DOHH2 (cell line): ENCODE data around the gene ITGB1BP1.

Experiments
- H3F3A ChIP-seq: fragments of 200-600 bp; sonication (generic), shearing (Covaris generic); 2 replicates; pipeline ENCODE4 v1.6.0; 2016; ENCODE audit warnings: antibody characterized with exemption, mild to moderate bottlenecking; ENCODE audit not compliant: control insufficient read depth, insufficient read depth
- H3K27ac ChIP-seq: fragments of 200-600 bp; sonication (generic); 2 replicates; pipeline ENCODE4 v1.5.1; 2014; ENCODE audit warnings: low read depth, mild to moderate bottlenecking, low read length, moderate library complexity
- H3K27me3 ChIP-seq: fragments of 200-600 bp; sonication (generic); 2 replicates; pipeline ENCODE4 v1.6.1; 2014; ENCODE audit warnings: mild to moderate bottlenecking, low read length, mixed read lengths; ENCODE audit not compliant: control insufficient read depth
- H3K36me3 ChIP-seq: fragments of 200-600 bp; sonication (generic); 2 replicates; pipeline ENCODE4 v1.6.1; 2014; ENCODE audit warnings: mild to moderate bottlenecking, low read length, moderate library complexity, mixed read lengths; ENCODE audit not compliant: control insufficient read depth
- H3K4me1 ChIP-seq: fragments of 200-600 bp; sonication (generic); 2 replicates; pipeline ENCODE4 v1.6.1; 2014; ENCODE audit warnings: mild to moderate bottlenecking, low read length, mixed read lengths; ENCODE audit not compliant: control insufficient read depth
- H3K4me2 ChIP-seq: fragments of 200-600 bp; sonication (generic); 2 replicates; pipeline ENCODE4 v1.6.0; 2014; ENCODE audit warnings: mild to moderate bottlenecking, low read length, moderate library complexity
- H3K4me3 ChIP-seq: fragments of 200-600 bp; sonication (generic); 2 replicates; pipeline ENCODE4 v1.5.1; 2014; ENCODE audit warnings: mild to moderate bottlenecking, low read length, mixed read lengths
- H3K79me2 ChIP-seq: fragments of 200-600 bp; sonication (generic); 2 replicates; pipeline ENCODE4 v1.6.1; 2014; ENCODE audit warnings: mild to moderate bottlenecking, low read length, mixed read lengths; ENCODE audit not compliant: control insufficient read depth
- H3K9me2 ChIP-seq: fragments of 200-600 bp; sonication (generic); replicated peaks from 2 replicates; pipeline ENCODE4 v1.6.1; 2014; ENCODE audit warnings: mild to moderate bottlenecking, low read length, mixed read lengths; ENCODE audit not compliant: control insufficient read depth
- H3K9me3 ChIP-seq: fragments of 200-600 bp; sonication (generic); 2 replicates; pipeline ENCODE4 v1.6.1; 2014; ENCODE audit warnings: antibody characterized with exemption, low read length, mixed read lengths; ENCODE audit not compliant: control insufficient read depth, insufficient read depth
- H4K20me1 ChIP-seq: fragments of 200-600 bp; sonication (generic); 2 replicates; pipeline ENCODE4 v1.6.0; 2014; ENCODE audit warnings: low read depth, mild to moderate bottlenecking, antibody characterized with exemption, low read length, moderate library complexity; ENCODE audit not compliant: control insufficient read depth, insufficient read depth
- EZH2phosphoT487 ChIP-seq: fragments of 200-600 bp; sonication (generic); IDR thresholded peaks from 2 replicates; pipeline ENCODE4 v1.6.1; 2017; ENCODE audit warnings: borderline replicate concordance, mild to moderate bottlenecking, antibody characterized with exemption, low read length, moderate library complexity, mixed read lengths
- TF ChIP-seq, protein P1 (sequence below): fragments of 200-600 bp; sonication (generic); IDR thresholded peaks from one replicate; pipeline ENCODE4 v1.5.1; 2014; ENCODE audit warnings: antibody characterized with exemption, mild to moderate bottlenecking, low read depth, low read length; ENCODE audit not compliant: poor library complexity, severe bottlenecking

The ITGB1BP1 gene

DNA sequence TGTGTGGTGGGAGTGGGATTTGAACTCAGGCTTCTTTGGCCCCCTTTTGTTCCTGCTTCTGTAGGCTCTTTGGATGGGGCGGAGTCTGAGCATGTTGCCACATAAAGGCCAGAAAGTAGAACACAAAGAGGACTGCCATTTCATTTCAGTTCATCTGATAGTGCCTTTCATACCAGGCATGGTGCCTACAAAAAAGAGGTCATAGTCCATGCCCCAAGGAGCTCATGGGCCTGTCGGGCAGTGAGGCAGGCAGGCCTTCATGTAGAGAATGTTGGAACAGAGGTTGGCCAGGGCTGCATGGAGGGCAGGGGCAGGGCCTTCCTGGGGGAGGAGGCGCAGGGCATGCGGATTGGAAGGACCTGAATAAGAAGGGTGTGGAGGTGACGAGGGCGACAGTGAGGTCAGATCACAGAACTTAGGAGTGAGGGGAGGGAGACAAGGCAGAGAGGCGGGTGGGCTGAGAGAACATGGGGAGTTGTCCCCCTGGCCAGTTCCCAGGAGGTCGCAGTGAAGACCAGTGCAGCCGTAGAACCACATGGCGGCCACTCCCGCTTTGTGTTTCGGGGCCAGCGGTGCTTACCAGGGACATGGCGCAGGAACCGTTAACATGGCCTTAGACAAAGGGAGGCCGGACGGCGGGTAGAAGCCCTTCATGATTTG lies 49.1 kb downstream of the ITGB1BP1 start:
- Histone ChIP-seq H3K79me2 (no peaks in the 10 kb centered on the region), H3K4me2 (no peak overlapping the region), H4K20me1 (no peaks in the 10 kb centered on the region), H3K9me3 (no peaks in the 10 kb centered on the region), H3K4me1 (peaks cover 10% of the 10 kb centered on the region), H3K27me3 (peaks cover 22% of the 10 kb centered on the region; the same call in 1 of the 2 replicates), H3K36me3 (no peaks in the 10 kb centered on the region), H3K4me3 (no peak overlapping the region), H3K9me2 (no peaks in the 10 kb centered on the region), H3K27ac (no peak overlapping the region), H3F3A (no peaks in the 10 kb centered on the region)
- TF ChIP-seq, protein P1, sequence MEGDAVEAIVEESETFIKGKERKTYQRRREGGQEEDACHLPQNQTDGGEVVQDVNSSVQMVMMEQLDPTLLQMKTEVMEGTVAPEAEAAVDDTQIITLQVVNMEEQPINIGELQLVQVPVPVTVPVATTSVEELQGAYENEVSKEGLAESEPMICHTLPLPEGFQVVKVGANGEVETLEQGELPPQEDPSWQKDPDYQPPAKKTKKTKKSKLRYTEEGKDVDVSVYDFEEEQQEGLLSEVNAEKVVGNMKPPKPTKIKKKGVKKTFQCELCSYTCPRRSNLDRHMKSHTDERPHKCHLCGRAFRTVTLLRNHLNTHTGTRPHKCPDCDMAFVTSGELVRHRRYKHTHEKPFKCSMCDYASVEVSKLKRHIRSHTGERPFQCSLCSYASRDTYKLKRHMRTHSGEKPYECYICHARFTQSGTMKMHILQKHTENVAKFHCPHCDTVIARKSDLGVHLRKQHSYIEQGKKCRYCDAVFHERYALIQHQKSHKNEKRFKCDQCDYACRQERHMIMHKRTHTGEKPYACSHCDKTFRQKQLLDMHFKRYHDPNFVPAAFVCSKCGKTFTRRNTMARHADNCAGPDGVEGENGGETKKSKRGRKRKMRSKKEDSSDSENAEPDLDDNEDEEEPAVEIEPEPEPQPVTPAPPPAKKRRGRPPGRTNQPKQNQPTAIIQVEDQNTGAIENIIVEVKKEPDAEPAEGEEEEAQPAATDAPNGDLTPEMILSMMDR, result no peak
- no peak for TF ChIP-seq EZH2phosphoT487

DNA sequence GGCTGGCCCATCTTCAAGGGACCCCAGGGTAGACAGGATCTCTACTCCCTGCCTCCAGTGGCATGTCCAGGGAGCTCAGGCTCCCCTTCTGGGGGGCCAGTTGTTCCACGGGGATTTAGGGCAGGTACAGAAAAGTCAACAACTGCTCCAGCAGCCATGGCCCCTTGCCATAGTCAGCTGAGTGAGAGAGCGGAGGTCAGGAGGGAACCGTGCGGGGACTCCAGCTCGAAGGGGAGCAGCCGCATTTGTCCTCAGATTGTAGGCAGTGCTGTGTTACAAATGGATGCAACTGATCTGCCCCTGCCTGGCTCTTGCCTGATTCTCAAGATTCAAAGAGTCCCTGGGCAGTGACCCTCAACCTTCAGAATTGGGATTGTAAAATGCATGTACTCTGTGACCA lies 49.9 kb downstream of the ITGB1BP1 start:
- no peak overlapping the region for H3K27ac ChIP-seq
- H3F3A ChIP-seq, result no peaks in the 10 kb centered on the region
- H3K9me2 ChIP-seq, result no peaks in the 10 kb centered on the region
- peaks cover 10% of the 10 kb centered on the region for H3K4me1 ChIP-seq
- no peaks in the 10 kb centered on the region for H3K36me3 ChIP-seq
- peak overlapping the region; percentile 34; the same call in 1 of the 2 replicates for H3K4me2 ChIP-seq
- H3K4me3 ChIP-seq, result no peak overlapping the region
- H3K79me2 ChIP-seq, result no peaks in the 10 kb centered on the region
- H3K9me3 ChIP-seq, result no peaks in the 10 kb centered on the region
- TF ChIP-seq, protein P1, result no peak
- TF ChIP-seq EZH2phosphoT487, result no peak
- no peaks in the 10 kb centered on the region for H4K20me1 ChIP-seq
- peaks cover 22% of the 10 kb centered on the region; the same call in 1 of the 2 replicates for H3K27me3 ChIP-seq

DNA sequence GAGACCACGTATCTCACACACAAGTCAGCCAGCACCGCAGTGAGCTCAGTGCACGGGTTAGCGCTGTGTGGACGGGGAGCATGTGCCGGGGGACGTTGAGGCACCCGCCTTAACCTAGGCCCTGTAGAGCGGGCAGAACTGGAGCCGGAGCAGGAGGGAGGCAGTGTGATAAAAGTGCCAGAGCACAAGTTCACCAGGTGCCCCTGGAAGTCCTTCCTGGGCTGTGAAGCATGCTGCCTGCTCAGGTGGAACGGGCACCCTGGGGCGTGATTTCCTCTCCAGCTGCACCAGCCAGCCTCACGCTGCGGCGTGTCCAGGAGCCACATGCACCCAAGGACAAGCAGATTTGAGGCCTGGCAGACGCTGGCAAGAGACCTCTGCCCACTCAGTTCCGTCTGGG lies 50.3 kb downstream of the ITGB1BP1 start:
- TF ChIP-seq EZH2phosphoT487, result no peak
- TF ChIP-seq, protein P1, result no peak
- no peaks in the 10 kb centered on the region for H3K79me2 ChIP-seq
- H3K4me2 ChIP-seq, result peak overlapping the region; percentile 34
- H3F3A ChIP-seq, result no peaks in the 10 kb centered on the region
- H3K27me3 ChIP-seq, result peaks cover 22% of the 10 kb centered on the region; the same call in 1 of the 2 replicates
- H3K9me3 ChIP-seq, result no peaks in the 10 kb centered on the region
- H3K9me2 ChIP-seq, result no peaks in the 10 kb centered on the region
- peaks cover 10% of the 10 kb centered on the region for H3K4me1 ChIP-seq
- no peak overlapping the region for H3K4me3 ChIP-seq
- no peaks in the 10 kb centered on the region for H4K20me1 ChIP-seq
- no peak overlapping the region for H3K27ac ChIP-seq
- no peaks in the 10 kb centered on the region for H3K36me3 ChIP-seq
